ENCODE data around the gene PLEK.

PLEK gene

DNA sequence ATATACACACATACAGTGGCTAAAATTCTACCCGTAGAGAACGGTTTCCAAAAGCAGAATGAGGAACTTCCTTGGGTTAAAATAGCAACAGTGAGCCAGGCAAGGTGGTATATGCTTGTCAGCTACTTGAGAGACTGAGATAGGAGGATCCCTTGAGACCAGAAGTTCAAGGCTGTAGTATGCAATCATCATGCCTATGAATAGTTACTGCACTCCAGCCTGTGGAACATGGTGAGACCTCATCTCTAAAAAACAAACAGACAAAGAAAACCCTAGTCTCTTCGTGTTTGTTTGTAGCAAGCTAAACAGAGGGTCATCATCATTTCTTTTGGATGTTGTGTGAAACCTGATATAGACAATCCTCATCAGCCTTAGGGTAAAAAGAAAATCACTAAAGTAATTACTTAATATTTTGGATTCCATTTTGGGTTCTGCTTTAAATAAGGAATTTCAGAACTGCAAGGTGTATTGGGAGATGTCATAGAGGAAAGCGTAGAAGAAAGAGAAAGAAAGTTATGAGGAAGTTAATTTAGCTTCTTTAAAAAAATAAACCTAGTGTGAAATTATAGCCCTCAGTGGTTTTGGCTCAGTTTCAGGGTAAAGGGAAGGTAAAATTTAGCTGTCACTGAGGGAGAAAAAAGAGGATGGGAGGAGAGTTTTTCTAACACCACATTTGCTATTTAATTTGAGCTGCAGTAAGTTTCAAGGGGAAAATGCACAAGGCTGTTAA is 46.5 kb downstream of the PLEK start:
- peak overlapping the region; percentile 65 for H3K27ac ChIP-seq (replicated peaks)
- TF ChIP-seq POLR2AphosphoS5 (IDR thresholded peaks at IDR 0.05; ENCODE audit: low read depth) = peak; percentile 16; the same call in 1 of the 2 replicates
- TF ChIP-seq, protein P1, sequence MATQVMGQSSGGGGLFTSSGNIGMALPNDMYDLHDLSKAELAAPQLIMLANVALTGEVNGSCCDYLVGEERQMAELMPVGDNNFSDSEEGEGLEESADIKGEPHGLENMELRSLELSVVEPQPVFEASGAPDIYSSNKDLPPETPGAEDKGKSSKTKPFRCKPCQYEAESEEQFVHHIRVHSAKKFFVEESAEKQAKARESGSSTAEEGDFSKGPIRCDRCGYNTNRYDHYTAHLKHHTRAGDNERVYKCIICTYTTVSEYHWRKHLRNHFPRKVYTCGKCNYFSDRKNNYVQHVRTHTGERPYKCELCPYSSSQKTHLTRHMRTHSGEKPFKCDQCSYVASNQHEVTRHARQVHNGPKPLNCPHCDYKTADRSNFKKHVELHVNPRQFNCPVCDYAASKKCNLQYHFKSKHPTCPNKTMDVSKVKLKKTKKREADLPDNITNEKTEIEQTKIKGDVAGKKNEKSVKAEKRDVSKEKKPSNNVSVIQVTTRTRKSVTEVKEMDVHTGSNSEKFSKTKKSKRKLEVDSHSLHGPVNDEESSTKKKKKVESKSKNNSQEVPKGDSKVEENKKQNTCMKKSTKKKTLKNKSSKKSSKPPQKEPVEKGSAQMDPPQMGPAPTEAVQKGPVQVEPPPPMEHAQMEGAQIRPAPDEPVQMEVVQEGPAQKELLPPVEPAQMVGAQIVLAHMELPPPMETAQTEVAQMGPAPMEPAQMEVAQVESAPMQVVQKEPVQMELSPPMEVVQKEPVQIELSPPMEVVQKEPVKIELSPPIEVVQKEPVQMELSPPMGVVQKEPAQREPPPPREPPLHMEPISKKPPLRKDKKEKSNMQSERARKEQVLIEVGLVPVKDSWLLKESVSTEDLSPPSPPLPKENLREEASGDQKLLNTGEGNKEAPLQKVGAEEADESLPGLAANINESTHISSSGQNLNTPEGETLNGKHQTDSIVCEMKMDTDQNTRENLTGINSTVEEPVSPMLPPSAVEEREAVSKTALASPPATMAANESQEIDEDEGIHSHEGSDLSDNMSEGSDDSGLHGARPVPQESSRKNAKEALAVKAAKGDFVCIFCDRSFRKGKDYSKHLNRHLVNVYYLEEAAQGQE (IDR thresholded peaks at IDR 0.05; ENCODE audit: insufficient replicate concordance, low read depth) = no peak
- TF ChIP-seq SPI1 (IDR thresholded peaks at IDR 0.05; ENCODE audit: borderline replicate concordance, low read depth) = peak; percentile 59; the same call in 1 of the 2 replicates
- DNase-seq (ENCODE audit: low read depth in 1 of 2, low spot score in 1 of 2) = peak in 1 of 2 experiments; percentile 77
- no peaks in the 10 kb centered on the region for H3K27me3 ChIP-seq (ENCODE audit: insufficient read depth, poor library complexity, severe bottlenecking)
- H3K4me3 ChIP-seq (replicated peaks; ENCODE audit: insufficient read depth, low read length) = no peak overlapping the region

DNA sequence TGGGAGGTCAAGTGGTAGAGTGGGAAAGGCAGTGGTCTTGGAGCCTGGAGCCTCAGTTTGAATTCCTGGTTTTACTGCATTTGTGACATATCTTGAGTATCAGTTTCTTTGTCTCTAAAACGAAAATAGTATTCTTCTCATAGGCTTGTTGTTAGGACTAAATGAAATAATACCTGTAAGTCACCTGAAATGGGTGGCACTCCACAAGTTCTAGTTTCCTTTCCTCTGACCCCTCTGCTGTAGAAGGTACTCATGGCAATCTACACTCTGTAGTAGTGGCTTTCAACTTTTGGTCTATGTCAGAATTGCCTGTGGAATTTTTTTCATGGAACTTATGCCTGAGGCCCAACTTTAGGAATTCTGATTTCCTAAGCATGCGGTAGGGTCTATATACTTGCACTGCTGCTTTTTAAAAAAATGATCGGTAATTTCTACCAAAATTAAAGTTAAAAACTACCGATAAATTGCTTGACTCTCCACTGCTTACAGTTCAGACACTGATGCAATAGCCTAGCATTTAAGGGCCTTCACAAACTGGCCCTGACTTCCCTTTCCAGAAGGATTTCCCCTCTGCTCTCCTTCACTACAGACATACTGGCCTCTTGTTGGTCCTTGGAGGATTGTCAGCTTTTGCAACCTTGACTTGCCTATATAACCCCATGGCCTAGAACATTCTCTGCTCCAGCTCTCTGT is 47.2 kb downstream of the PLEK start:
- peak; percentile 82 for TF ChIP-seq SPI1 (IDR thresholded peaks at IDR 0.05; ENCODE audit: borderline replicate concordance, low read depth)
- TF ChIP-seq, protein P1 (IDR thresholded peaks at IDR 0.05; ENCODE audit: insufficient replicate concordance, low read depth) = no peak
- H3K27ac ChIP-seq (replicated peaks) = peak overlapping the region; percentile 65
- peak in 1 of 2 experiments; percentile 69 for DNase-seq (ENCODE audit: low read depth in 1 of 2, low spot score in 1 of 2)
- no peak overlapping the region for H3K4me3 ChIP-seq (replicated peaks; ENCODE audit: insufficient read depth, low read length)
- no peaks in the 10 kb centered on the region for H3K27me3 ChIP-seq (ENCODE audit: insufficient read depth, poor library complexity, severe bottlenecking)

DNA sequence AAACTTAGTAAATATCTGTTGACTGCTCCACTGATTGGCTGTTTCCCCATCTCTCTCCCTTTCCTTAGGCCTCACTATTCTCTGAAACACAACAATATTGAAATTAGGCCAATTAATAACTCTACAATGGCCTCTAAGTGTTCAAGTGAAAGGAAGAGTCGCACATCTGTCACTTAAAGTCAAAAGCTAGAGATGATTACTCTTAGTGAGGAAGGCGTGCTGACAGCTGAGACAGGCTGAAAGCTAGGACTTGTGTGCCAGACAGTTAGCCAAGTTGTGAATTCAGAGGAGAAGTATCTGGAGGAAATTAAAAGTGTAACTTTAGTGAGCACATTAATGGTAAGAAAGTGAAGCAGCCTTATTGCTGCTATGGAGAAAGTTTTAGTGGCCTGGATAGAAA is 48.4 kb downstream of the PLEK start:
- DNase-seq (ENCODE audit: low read depth in 1 of 2, low spot score in 1 of 2) = no peak
- no peak for TF ChIP-seq GABPA (IDR thresholded peaks at IDR 0.05; ENCODE audit: low read depth)
- TF ChIP-seq, protein P1 (IDR thresholded peaks at IDR 0.05; ENCODE audit: insufficient replicate concordance, low read depth) = no peak
- no peaks in the 10 kb centered on the region for H3K27me3 ChIP-seq (ENCODE audit: insufficient read depth, poor library complexity, severe bottlenecking)
- no peak overlapping the region for H3K4me3 ChIP-seq (replicated peaks; ENCODE audit: insufficient read depth, low read length)
- no peak overlapping the region for H3K27ac ChIP-seq (replicated peaks)

DNA sequence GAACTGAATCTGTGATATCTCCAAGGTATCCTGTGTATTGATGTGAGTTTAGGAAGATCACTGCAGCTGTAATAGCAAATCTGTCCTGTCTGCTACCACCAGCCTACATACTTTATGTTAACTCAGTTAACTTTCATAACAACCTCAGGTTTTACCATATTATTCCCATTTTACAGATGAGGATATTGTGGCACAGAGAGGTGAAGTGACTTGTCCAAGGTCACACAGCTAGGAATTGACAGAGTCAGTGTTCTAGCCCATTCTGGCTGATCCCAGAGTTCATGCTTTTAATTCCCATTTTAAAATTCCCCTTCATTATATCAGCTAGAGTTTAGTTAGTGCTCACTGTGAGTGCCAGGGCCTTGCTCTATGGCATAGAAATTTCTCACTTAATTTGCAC is 49.4 kb downstream of the PLEK start:
- H3K27me3 ChIP-seq (ENCODE audit: insufficient read depth, poor library complexity, severe bottlenecking) = no peaks in the 10 kb centered on the region
- TF ChIP-seq GABPA (IDR thresholded peaks at IDR 0.05; ENCODE audit: low read depth) (no peak), POLR2AphosphoS5 (IDR thresholded peaks at IDR 0.05; ENCODE audit: low read depth) (no peak), SPI1 (IDR thresholded peaks at IDR 0.05; ENCODE audit: borderline replicate concordance, low read depth) (no peak)
- TF ChIP-seq, protein P2, sequence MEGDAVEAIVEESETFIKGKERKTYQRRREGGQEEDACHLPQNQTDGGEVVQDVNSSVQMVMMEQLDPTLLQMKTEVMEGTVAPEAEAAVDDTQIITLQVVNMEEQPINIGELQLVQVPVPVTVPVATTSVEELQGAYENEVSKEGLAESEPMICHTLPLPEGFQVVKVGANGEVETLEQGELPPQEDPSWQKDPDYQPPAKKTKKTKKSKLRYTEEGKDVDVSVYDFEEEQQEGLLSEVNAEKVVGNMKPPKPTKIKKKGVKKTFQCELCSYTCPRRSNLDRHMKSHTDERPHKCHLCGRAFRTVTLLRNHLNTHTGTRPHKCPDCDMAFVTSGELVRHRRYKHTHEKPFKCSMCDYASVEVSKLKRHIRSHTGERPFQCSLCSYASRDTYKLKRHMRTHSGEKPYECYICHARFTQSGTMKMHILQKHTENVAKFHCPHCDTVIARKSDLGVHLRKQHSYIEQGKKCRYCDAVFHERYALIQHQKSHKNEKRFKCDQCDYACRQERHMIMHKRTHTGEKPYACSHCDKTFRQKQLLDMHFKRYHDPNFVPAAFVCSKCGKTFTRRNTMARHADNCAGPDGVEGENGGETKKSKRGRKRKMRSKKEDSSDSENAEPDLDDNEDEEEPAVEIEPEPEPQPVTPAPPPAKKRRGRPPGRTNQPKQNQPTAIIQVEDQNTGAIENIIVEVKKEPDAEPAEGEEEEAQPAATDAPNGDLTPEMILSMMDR (IDR thresholded peaks at IDR 0.05; ENCODE audit: insufficient read depth, low read length) = no peak
- DNase-seq (ENCODE audit: low read depth in 1 of 2, low spot score in 1 of 2) = no peak
- H3K4me3 ChIP-seq (replicated peaks; ENCODE audit: insufficient read depth, low read length) = no peak overlapping the region
- H3K27ac ChIP-seq (replicated peaks) = no peak overlapping the region

Data from HL-60 (cell line).